ENCODE data around the gene OBSCN.

DNA sequence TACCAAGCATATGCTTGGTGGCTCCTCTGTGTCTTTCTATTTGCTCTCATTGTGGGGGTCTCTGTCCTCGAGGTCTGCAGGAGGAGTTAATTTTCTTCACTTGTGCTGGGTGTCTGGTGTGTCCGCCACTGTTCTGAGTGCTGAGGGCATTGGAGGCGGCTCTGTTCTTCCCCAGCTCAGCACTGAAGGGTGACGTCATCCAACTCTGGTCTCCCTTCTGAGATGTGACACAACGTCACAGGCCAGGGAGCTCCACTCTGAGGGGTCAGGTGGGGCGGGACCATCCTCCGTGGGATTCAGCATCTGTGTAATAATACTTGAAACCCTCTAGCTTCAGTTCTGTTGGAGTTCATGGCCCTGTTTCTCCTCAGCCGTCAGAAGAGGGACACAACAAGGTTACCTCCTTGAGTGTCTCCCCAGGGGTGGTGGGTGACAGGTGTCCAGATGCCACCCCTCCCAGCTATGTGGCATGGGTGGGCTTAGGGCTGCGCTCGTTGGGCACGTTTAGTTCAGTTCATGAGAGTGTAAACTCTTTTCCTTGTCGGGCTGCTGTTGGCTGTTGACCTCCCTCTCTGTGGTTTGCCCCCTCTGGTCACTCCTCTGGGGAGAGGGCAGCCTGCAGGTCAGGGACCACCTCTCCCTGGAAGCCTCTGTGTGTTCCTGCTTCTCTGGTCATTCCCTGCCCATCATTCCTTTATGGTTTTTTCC lies 39.1 kb upstream of the OBSCN start:
- TF ChIP-seq CTCF (conservative IDR thresholded peaks at IDR 0.05; ENCODE audit: low read depth, low read length), result no peak
- no peak for TF ChIP-seq EZH2 (IDR thresholded peaks at IDR 0.05; ENCODE audit: low read length, unreplicated experiment)
- TF ChIP-seq EZH2phosphoT487 (IDR thresholded peaks at IDR 0.05; ENCODE audit: borderline replicate concordance, low read length), result no peak

All from PC-3 (cell line).